Common myeloid progenitor, CD34-positive (primary cell): ENCODE data around the gene RAB37.

ENCODE experiments used
- CTCF ChIA-PET: fragments of 350-600 bp; sonication (Branson Sonifier 250); formaldehyde crosslinking; loops from one replicate; lab custom pipeline; 2021; ENCODE audit warnings: antibody characterized with exemption; lab: Charles Lee
- POLR2A ChIA-PET: fragments of 350-600 bp; sonication (Branson Sonifier 250); formaldehyde crosslinking; loops from one replicate; lab custom pipeline; 2021; ENCODE audit warnings: antibody characterized with exemption; lab: Charles Lee
- DNase-seq, 3 donors: peaks; one replicate each; pipeline versions ENCODE4 v3.0.0 to v3.0.0-alpha.2; 2013
- H3K27ac ChIP-seq, 2 experiments: 1 replicate in 1 of 2; 2 replicates in 1 of 2; pipeline ENCODE4 v1.7.0; 2013; ENCODE audit warnings: inconsistent platforms in 2 of 2, low read length in 2 of 2, mild to moderate bottlenecking in 2 of 2, low read depth in 1 of 2, moderate library complexity in 1 of 2; ENCODE audit not compliant: severe bottlenecking in 2 of 2, insufficient read depth in 1 of 2, poor library complexity in 1 of 2
- H3K27me3 ChIP-seq, 5 experiments: replicated peaks in 2 of 5; 1 replicate in 3 of 5; 2 replicates in 2 of 5; pipeline versions ENCODE4 v1.6.1 to v1.7.0; 2013; ENCODE audit warnings: low read length in 4 of 5, mild to moderate bottlenecking in 2 of 5, moderate library complexity in 2 of 5, inconsistent platforms in 1 of 5; ENCODE audit not compliant: insufficient read depth in 5 of 5, control insufficient read depth in 4 of 5
- H3K36me3 ChIP-seq, 4 experiments: 1 replicate in 2 of 4; 2 replicates in 2 of 4; pipeline versions ENCODE4 v1.6.1 to v1.7.0; 2013; ENCODE audit warnings: low read length in 3 of 4, control low read depth in 1 of 4, mild to moderate bottlenecking in 1 of 4; ENCODE audit not compliant: control insufficient read depth in 4 of 4, insufficient read depth in 4 of 4
- H3K4me1 ChIP-seq, 4 experiments: 1 replicate in 3 of 4; 2 replicates in 1 of 4; pipeline versions ENCODE4 v1.6.1 to v1.7.1; 2013; ENCODE audit warnings: low read length in 3 of 4, mild to moderate bottlenecking in 3 of 4, control low read depth in 1 of 4, inconsistent platforms in 1 of 4, moderate library complexity in 1 of 4; ENCODE audit not compliant: control insufficient read depth in 4 of 4, insufficient read depth in 4 of 4; ENCODE audit errors: control extremely low read depth in 1 of 4
- H3K4me3 ChIP-seq, 7 experiments: 1 replicate in 4 of 7; 2 replicates in 3 of 7; pipeline versions ENCODE4 v1.5.1 to v1.7.0; 2013; ENCODE audit warnings: mild to moderate bottlenecking in 7 of 7, low read length in 6 of 7, moderate library complexity in 6 of 7, inconsistent platforms in 2 of 7, low read depth in 2 of 7, control low read depth in 1 of 7; ENCODE audit not compliant: insufficient read depth in 4 of 7, control insufficient read depth in 1 of 7; ENCODE audit errors: extremely low read depth in 1 of 7
- H3K9me3 ChIP-seq, 5 experiments: 1 replicate in 4 of 5; 2 replicates in 1 of 5; pipeline versions ENCODE4 v1.6.1 to v1.7.1; 2013; ENCODE audit warnings: low read length in 4 of 5, mild to moderate bottlenecking in 2 of 5, inconsistent platforms in 1 of 5, low read depth in 1 of 5, moderate library complexity in 1 of 5; ENCODE audit not compliant: control insufficient read depth in 4 of 5, insufficient read depth in 2 of 5; ENCODE audit errors: control extremely low read depth in 1 of 5
- WGBS: methylation state at CpG from one replicate; pipeline ENCODE4 v1.1.5; 2013; ENCODE audit not compliant: insufficient coverage; 5-methylcytosine and 5-hydroxymethylcytosine counted together

The RAB37 gene

DNA sequence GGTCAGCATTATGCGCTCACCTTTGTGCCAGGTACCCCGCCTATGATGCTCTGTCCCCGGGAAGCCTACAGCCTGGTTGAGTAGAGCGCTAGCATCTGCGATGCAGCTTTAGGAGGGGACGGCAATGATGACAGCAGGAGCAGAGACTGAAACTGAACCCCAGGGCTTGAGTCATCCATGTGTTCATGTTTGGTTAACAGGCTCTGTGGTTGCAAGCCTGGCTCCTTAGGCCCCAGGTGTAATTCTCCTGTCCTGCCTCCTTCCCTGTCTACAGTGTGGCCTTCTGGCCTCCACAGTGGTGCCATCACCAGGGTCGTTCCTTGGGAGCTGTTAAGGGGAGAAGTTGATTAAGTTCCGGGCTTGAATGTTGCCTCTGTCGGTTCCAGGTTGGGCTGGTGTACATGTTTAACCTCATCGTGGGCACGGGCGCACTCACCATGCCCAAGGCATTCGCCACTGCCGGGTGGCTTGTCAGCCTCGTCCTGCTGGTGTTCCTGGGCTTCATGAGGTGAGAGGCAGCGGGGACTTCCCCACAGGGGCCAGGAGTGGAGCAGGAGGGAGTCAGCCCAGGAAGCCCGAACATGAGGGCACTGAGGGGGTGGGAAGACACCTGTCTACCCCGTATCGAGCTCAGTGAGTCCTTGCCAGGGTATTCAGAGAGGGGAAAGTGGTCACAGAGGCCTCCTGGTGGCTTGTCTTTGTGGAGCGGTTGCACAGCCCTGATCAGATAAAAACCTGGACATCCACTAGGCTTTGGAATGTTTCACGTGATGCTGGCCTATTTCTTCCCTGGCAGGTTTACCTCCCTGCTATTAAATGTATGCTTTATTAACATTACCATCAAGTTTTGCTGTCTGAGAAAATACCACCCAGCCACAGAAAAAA, 48.3 kb downstream of the RAB37 start:
- WGBS: 90% methylated on average over 18 of the region's 21 CpGs
- ChIA-PET POLR2A (no interaction called here), CTCF (interaction anchor here (0.8 to 2.0 kb wide), 8 partner anchors 8 to 73 kb away, joined by 3 to 10 read pairs (median 4); partner anchors contain the start of gene NAT9)
- peaks cover 12 to 50% (median 44%) of the 10 kb centered on the region in 4 experiments for H3K4me1 ChIP-seq
- no peak overlapping the region for H3K27ac ChIP-seq
- DNase-seq: peak in 2 of 3 donors; percentile 32 to 35
- no peak overlapping the region for H3K4me3 ChIP-seq
- H3K36me3 ChIP-seq: peaks cover 0 to 23% (median 4%) of the 10 kb centered on the region in 4 experiments
- H3K27me3 ChIP-seq: no peaks in the 10 kb centered on the region
- H3K9me3 ChIP-seq: no peaks in the 10 kb centered on the region

- Histone ChIP-seq H3K9me3 (no peaks in the 10 kb centered on the region), H3K4me1 (peaks cover 9 to 50% (median 44%) of the 10 kb centered on the region in 4 experiments), H3K27ac (no peak overlapping the region), H3K4me3 (peak overlapping the region in 1 of 7 experiments; percentile 55), H3K27me3 (no peaks in the 10 kb centered on the region), H3K36me3 (peaks cover 0 to 27% (median 4%) of the 10 kb centered on the region in 4 experiments)
- ChIA-PET POLR2A (no interaction called here), CTCF (interaction anchor here (1.0 to 2.1 kb wide), 5 partner anchors 10 to 72 kb away, joined by 3 to 10 read pairs (median 5); partner anchors contain the start of gene NAT9)
- WGBS: 64% methylated on average over 5 of the region's 9 CpGs
- DNase-seq: no peak
Measured at GRCh38 chr17:74785981-74786360, 48.9 kb downstream of the RAB37 start.

- Histone ChIP-seq H3K27me3 (no peaks in the 10 kb centered on the region), H3K4me3 (peak overlapping the region in 1 of 7 experiments; percentile 55), H3K27ac (peak overlapping the region in 1 of 2 experiments; percentile 3), H3K36me3 (peaks cover 0 to 29% (median 4%) of the 10 kb centered on the region in 4 experiments), H3K9me3 (no peaks in the 10 kb centered on the region), H3K4me1 (peaks cover 9 to 51% (median 45%) of the 10 kb centered on the region in 4 experiments)
- WGBS: 40% methylated on average over 14 of the region's 16 CpGs
- peak in 2 of 3 donors; percentile 83 to 85 for DNase-seq
- ChIA-PET POLR2A (no interaction called here), CTCF (interaction anchor here (0.7 to 2.1 kb wide), 5 partner anchors 16 to 78 kb away, joined by 3 to 10 read pairs (median 3); no protein-coding TSS in a partner anchor)
Measured at GRCh38 chr17:74786431-74787055, 49.5 kb downstream of the RAB37 start.

DNA sequence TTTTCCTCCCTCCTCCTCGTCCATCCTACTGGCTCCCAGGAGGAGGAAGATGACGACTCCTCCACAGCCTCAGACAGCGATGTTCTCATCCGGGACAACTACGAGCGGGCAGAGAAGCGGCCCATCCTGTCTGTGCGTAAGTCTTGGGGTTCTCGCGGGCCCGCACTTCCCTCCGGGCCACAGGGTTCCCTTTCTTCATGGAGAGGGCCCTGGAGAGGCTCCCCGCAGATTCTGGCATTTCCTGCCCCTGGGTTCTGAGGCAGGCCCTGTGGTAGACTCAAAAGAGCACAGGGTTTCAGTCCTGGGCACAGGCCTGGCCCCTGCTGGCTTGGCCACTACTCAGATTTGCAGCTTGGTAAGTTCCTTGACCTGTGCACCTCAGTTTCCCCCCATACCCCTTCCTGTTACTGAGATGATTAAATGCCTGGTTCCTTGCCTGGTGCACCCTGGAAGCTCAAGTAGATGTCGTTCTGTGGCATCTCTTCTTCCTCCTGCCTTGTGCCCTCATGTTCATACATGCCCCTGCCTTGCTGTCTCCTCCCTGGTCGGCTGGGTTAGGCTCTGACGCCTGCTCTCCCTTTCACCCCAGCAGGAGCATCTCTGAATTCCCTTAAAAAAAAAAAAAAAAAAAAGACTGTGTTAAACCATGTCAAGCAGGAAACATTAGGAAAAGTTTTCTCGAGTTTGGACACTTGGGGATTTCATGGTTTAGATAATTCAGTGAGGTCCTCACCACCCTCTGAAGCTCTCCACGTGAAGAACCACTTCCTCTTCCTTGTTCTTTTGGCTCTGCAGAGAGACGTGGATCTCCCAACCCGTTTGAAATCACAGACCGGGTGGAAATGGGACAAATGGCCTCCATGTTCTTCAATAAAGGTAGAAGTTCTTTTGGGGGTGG, 53.4 kb downstream of the RAB37 start:
- CTCF ChIA-PET: interaction anchor here (0.8 to 11.2 kb wide), 33 partner anchors 8 to 224 kb away, joined by 3 to 158 read pairs (median 7); partner anchors contain the start of gene NAT9
- 77% methylated on average over 15 of the region's 21 CpGs for WGBS
- H3K27ac ChIP-seq: no peak overlapping the region
- POLR2A ChIA-PET: interaction anchor here (0.6 kb wide), 1 partner anchor 232 kb away, joined by 3 read pairs; no protein-coding TSS in a partner anchor
- peaks cover 0 to 47% (median 18%) of the 10 kb centered on the region in 4 experiments for H3K36me3 ChIP-seq
- H3K4me1 ChIP-seq: peaks cover 3 to 34% (median 29%) of the 10 kb centered on the region in 4 experiments
- H3K9me3 ChIP-seq: no peaks in the 10 kb centered on the region
- H3K27me3 ChIP-seq: no peaks in the 10 kb centered on the region
- DNase-seq: peak in 1 of 3 donors; percentile 11
- no peak overlapping the region for H3K4me3 ChIP-seq

DNA sequence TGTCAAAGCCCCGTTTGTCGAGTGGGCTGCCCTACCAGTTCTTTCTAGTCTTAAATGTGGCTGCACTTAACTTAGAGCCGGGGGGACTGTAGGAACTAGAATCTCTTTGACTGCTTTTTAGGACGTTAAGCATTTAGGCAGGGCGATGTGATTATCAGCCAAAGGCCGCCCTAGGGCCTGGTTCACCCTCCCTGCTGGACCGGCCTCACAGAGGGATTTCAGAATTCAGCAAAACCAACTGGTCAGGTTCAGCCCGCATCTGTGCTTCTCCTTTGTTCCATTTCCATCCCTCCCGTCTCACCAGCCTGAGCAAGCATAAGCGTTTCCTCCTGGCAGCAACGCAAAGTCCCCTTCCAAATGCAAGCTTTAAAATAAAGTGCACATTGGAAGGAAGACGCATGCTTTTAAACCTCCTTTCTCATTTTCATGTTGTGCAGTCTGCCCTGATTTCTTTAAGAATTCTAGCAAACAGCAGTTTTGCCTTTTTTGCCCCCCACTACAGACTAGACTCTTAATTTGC, 55.6 kb downstream of the RAB37 start:
- Histone ChIP-seq H3K4me1 (peaks cover 0 to 27% (median 13%) of the 10 kb centered on the region in 4 experiments), H3K9me3 (no peaks in the 10 kb centered on the region), H3K4me3 (no peak overlapping the region), H3K27ac (no peak overlapping the region), H3K27me3 (no peaks in the 10 kb centered on the region), H3K36me3 (peaks cover 0 to 66% (median 30%) of the 10 kb centered on the region in 4 experiments)
- ChIA-PET POLR2A (no interaction called here), CTCF (interaction anchor here (0.9 to 11.2 kb wide), 15 partner anchors 9 to 135 kb away, joined by 3 to 158 read pairs (median 10); partner anchors contain the start of gene NAT9)
- 96% methylated on average over 12 of the region's 12 CpGs for WGBS
- no peak for DNase-seq
